WTC11 (cell line): ENCODE results near the gene POLD3. TPM values are rescaled to one million over a fixed set of nuclear protein-coding genes. Genes with fewer than 3 reads are reported as not detected.

Source experiments
- ATAC-seq: fragments of 200-7000 bp; cut with Tn5 transposase; 2 replicates; pipeline ENCODE4 v1.10.0; 2021; ENCODE audit warnings: mild to moderate bottlenecking, moderate library complexity
- CTCF ChIA-PET: fragments of 300-600 bp; sonication (Branson Sonifier 250); formaldehyde crosslinking; loops from one replicate; lab custom pipeline; 2021; ENCODE audit warnings: antibody characterized with exemption; lab: Charles Lee
- POLR2A ChIA-PET: fragments of 350-600 bp; sonication (Branson Sonifier 250); formaldehyde crosslinking; loops from one replicate; lab custom pipeline; 2021; ENCODE audit warnings: antibody characterized with exemption; lab: Charles Lee
- DNase-seq: peaks from one replicate; pipeline ENCODE4 v3.0.0; 2021; ENCODE audit warnings: low spot score
- H3K27ac Mint-ChIP-seq: 2 replicates; pipeline ENCODE4 v1.8.0; 2021; ENCODE audit warnings: mixed read lengths
- H3K27me3 Mint-ChIP-seq: 2 replicates; pipeline ENCODE4 v1.8.0; 2021; ENCODE audit warnings: low read depth, mild to moderate bottlenecking, moderate library complexity, mixed read lengths
- H3K36me3 Mint-ChIP-seq: 2 replicates; pipeline ENCODE4 v1.8.0; 2021; ENCODE audit warnings: mixed read lengths
- H3K4me1 Mint-ChIP-seq: 2 replicates; pipeline ENCODE4 v1.8.0; 2022; ENCODE audit warnings: mixed read lengths
- H3K4me3 Mint-ChIP-seq: 2 replicates; pipeline ENCODE4 v1.8.0; 2021; ENCODE audit warnings: mild to moderate bottlenecking, moderate library complexity, mixed read lengths
- H3K9me3 Mint-ChIP-seq: 2 replicates; pipeline ENCODE4 v1.8.0; 2021; ENCODE audit warnings: mixed read lengths
- ATF2 ChIP-seq: sonication (generic); formaldehyde crosslinking; IDR thresholded peaks from 2 replicates; pipeline ENCODE4 v1.8.1; 2022; ENCODE audit warnings: low read depth, missing genetic modification reagents, borderline replicate concordance
- CBFB ChIP-seq: sonication (generic); formaldehyde crosslinking; IDR thresholded peaks from 2 replicates; pipeline ENCODE4 v1.8.1; 2022; ENCODE audit warnings: mild to moderate bottlenecking, low read depth, missing genetic modification reagents
- CREB1 ChIP-seq: sonication (generic); formaldehyde crosslinking; IDR thresholded peaks from 2 replicates; pipeline ENCODE4 v1.8.0; 2023; ENCODE audit warnings: mild to moderate bottlenecking, missing genetic modification reagents
- E2F5 ChIP-seq: sonication (generic); formaldehyde crosslinking; IDR thresholded peaks from 2 replicates; pipeline ENCODE4 v1.8.1; 2022; ENCODE audit warnings: mild to moderate bottlenecking, moderate library complexity, missing genetic modification reagents
- ESRRA ChIP-seq: sonication (generic); formaldehyde crosslinking; IDR thresholded peaks from 2 replicates; pipeline ENCODE4 v1.8.1; 2022; ENCODE audit warnings: mild to moderate bottlenecking, missing genetic modification reagents, borderline replicate concordance
- ETV6 ChIP-seq: sonication (generic); formaldehyde crosslinking; IDR thresholded peaks from 2 replicates; pipeline ENCODE4 v1.8.1; 2022; ENCODE audit warnings: mild to moderate bottlenecking, missing genetic modification reagents
- JUN ChIP-seq: sonication (generic); formaldehyde crosslinking; IDR thresholded peaks from 2 replicates; pipeline ENCODE4 v1.8.0; 2023; ENCODE audit warnings: mild to moderate bottlenecking, missing genetic modification reagents
- MYBL2 ChIP-seq: sonication (generic); formaldehyde crosslinking; IDR thresholded peaks from 2 replicates; pipeline ENCODE4 v1.8.1; 2023; ENCODE audit warnings: mild to moderate bottlenecking, moderate library complexity, missing genetic modification reagents
- NR1H2 ChIP-seq: sonication (generic); formaldehyde crosslinking; IDR thresholded peaks from 2 replicates; pipeline ENCODE4 v1.9.0; 2021; ENCODE audit warnings: mild to moderate bottlenecking, moderate library complexity, missing genetic modification reagents
- NR3C1 ChIP-seq: sonication (generic); formaldehyde crosslinking; conservative IDR thresholded peaks from 2 replicates; pipeline ENCODE4 v1.8.1; 2023; ENCODE audit warnings: low read depth, mild to moderate bottlenecking, missing genetic modification reagents
- RORB ChIP-seq: fragments of 250-450 bp; sonication (Bioruptor Pico); IDR thresholded peaks from 2 replicates; pipeline ENCODE4 v1.9.0; 2021; ENCODE audit warnings: mild to moderate bottlenecking
- TEAD4 ChIP-seq: sonication (generic); formaldehyde crosslinking; IDR thresholded peaks from 2 replicates; pipeline ENCODE4 v1.8.0; 2022; ENCODE audit warnings: mild to moderate bottlenecking, missing genetic modification reagents
- USF2 ChIP-seq: sonication (generic); formaldehyde crosslinking; IDR thresholded peaks from 2 replicates; pipeline ENCODE4 v1.8.1; 2023; ENCODE audit warnings: mild to moderate bottlenecking, missing genetic modification reagents, moderate library complexity
- ZNF138 ChIP-seq: sonication (generic); formaldehyde crosslinking; conservative IDR thresholded peaks from 2 replicates; pipeline ENCODE4 v1.8.1; 2022; ENCODE audit warnings: mild to moderate bottlenecking, moderate library complexity, missing genetic modification reagents
- ZNF232 ChIP-seq: sonication (generic); formaldehyde crosslinking; IDR thresholded peaks from 2 replicates; pipeline ENCODE4 v1.8.0; 2022; ENCODE audit warnings: mild to moderate bottlenecking, missing genetic modification reagents
- ZNF263 ChIP-seq: sonication (generic); formaldehyde crosslinking; IDR thresholded peaks from 2 replicates; pipeline ENCODE4 v1.8.1; 2022; ENCODE audit warnings: low read depth, mild to moderate bottlenecking, moderate library complexity, missing genetic modification reagents
- ZNF396 ChIP-seq: fragments of 250-450 bp; sonication (Bioruptor Pico); IDR thresholded peaks from 2 replicates; pipeline ENCODE4 v1.8.0; 2021; ENCODE audit warnings: mild to moderate bottlenecking, moderate library complexity, borderline replicate concordance
- ZNF671 ChIP-seq: fragments of 250-450 bp; sonication (Bioruptor Pico); IDR thresholded peaks from 2 replicates; pipeline ENCODE4 v1.8.0; 2021; ENCODE audit warnings: mild to moderate bottlenecking
- total RNA-seq: library from RNA; stranded (reverse); gene quantifications from 3 replicates; pipeline ENCODE4 v1.2.3, GENCODE V29; 2021
- TF ChIP-seq, protein P1 (sequence below): fragments of 250-450 bp; sonication (Bioruptor Pico); IDR thresholded peaks from 2 replicates; pipeline ENCODE4 v1.9.0; 2021; ENCODE audit warnings: mild to moderate bottlenecking, borderline replicate concordance
- TF ChIP-seq, protein P2 (sequence below): sonication (generic); formaldehyde crosslinking; IDR thresholded peaks from 2 replicates; pipeline ENCODE4 v1.8.0; 2022; ENCODE audit warnings: mild to moderate bottlenecking, missing genetic modification reagents
- TF ChIP-seq, protein P3 (sequence below): sonication (generic); formaldehyde crosslinking; IDR thresholded peaks from 2 replicates; pipeline ENCODE4 v1.8.1; 2023; ENCODE audit warnings: mild to moderate bottlenecking, missing genetic modification reagents

Gene POLD3
- total RNA-seq, 1 experiment from 2014 or later = 24.1 TPM

DNA sequence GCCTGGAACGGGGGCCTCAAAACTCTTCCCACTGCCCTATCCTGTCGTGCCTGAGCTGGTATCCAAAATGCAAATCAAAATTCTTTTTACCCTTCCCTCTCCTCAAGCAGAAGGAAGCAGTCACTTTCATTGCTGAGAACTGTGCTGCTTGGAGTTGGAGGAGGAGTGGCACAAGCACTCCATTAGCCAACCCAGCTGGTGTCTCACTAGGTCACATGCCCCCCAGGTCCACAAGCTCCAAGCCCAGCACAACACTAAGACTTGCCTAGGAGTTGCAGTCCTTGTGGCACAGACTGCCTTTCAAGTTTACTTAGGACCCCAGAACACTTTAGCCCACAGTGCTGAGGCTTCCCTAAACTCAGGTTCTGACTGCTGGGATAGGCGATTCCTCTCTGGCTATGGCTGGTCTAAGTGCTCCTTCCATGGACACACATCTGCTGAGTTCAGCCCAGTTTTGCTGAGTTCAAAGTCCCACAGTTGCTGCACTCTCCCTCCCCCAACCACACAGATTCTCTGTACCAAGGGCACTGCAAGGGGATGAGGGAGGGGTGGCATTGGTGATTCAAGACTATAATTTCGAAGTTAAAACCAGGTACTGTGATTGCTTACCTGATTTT is 70.2 kb downstream of the POLD3 start:
- no peak for TF ChIP-seq ESRRA
- TF ChIP-seq USF2 = peak; percentile 55
- DNase-seq (no peak), ATAC-seq (peak; percentile 53)
- Mint-ChIP-seq H3K4me3 (no peak overlapping the region), H3K9me3 (peaks cover 33% of the 10 kb centered on the region), H3K27ac (peak overlapping the region; percentile 84), H3K4me1 (peaks cover 17% of the 10 kb centered on the region), H3K27me3 (no peaks in the 10 kb centered on the region), H3K36me3 (peaks cover 29% of the 10 kb centered on the region)
- CTCF ChIA-PET = no interaction called here
- POLR2A ChIA-PET = no interaction called here

GRCh38 chr11:74663315-74663714 is 70.9 kb downstream of the POLD3 start:
- Mint-ChIP-seq H3K27ac (no peak overlapping the region), H3K9me3 (peaks cover 28% of the 10 kb centered on the region), H3K36me3 (peaks cover 23% of the 10 kb centered on the region), H3K27me3 (no peaks in the 10 kb centered on the region), H3K4me1 (peaks cover 17% of the 10 kb centered on the region), H3K4me3 (no peak overlapping the region)
- no peak for TF ChIP-seq ZNF671 (CRISPR knock-in tag)
- TF ChIP-seq NR3C1 (CRISPR knock-in tag) = no peak
- no peak for TF ChIP-seq ZNF396 (CRISPR knock-in tag)
- TF ChIP-seq, protein P1, sequence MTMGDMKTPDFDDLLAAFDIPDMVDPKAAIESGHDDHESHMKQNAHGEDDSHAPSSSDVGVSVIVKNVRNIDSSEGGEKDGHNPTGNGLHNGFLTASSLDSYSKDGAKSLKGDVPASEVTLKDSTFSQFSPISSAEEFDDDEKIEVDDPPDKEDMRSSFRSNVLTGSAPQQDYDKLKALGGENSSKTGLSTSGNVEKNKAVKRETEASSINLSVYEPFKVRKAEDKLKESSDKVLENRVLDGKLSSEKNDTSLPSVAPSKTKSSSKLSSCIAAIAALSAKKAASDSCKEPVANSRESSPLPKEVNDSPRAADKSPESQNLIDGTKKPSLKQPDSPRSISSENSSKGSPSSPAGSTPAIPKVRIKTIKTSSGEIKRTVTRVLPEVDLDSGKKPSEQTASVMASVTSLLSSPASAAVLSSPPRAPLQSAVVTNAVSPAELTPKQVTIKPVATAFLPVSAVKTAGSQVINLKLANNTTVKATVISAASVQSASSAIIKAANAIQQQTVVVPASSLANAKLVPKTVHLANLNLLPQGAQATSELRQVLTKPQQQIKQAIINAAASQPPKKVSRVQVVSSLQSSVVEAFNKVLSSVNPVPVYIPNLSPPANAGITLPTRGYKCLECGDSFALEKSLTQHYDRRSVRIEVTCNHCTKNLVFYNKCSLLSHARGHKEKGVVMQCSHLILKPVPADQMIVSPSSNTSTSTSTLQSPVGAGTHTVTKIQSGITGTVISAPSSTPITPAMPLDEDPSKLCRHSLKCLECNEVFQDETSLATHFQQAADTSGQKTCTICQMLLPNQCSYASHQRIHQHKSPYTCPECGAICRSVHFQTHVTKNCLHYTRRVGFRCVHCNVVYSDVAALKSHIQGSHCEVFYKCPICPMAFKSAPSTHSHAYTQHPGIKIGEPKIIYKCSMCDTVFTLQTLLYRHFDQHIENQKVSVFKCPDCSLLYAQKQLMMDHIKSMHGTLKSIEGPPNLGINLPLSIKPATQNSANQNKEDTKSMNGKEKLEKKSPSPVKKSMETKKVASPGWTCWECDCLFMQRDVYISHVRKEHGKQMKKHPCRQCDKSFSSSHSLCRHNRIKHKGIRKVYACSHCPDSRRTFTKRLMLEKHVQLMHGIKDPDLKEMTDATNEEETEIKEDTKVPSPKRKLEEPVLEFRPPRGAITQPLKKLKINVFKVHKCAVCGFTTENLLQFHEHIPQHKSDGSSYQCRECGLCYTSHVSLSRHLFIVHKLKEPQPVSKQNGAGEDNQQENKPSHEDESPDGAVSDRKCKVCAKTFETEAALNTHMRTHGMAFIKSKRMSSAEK (CRISPR knock-in tag) = no peak
- no peak for TF ChIP-seq JUN (CRISPR knock-in tag)
- TF ChIP-seq ESRRA = no peak
- ChIA-PET CTCF (interaction anchor here (1.8 kb wide), 1 partner anchor 39 kb away, joined by 6 read pairs; no protein-coding TSS in a partner anchor), POLR2A (no interaction called here)
- ATAC-seq = no peak
- no peak for DNase-seq

- peaks cover 1% of the 10 kb centered on the region for H3K9me3 Mint-ChIP-seq
- ChIA-PET CTCF (interaction anchor here (1.0 to 6.1 kb wide), 4 partner anchors 14 to 70 kb away, joined by 3 to 32 read pairs (median 4); no protein-coding TSS in a partner anchor), POLR2A (no interaction called here)
- no peaks in the 10 kb centered on the region for H3K4me1 Mint-ChIP-seq
- no peak overlapping the region for H3K27ac Mint-ChIP-seq
- no peak for DNase-seq
- no peak for ATAC-seq
- no peaks in the 10 kb centered on the region for H3K27me3 Mint-ChIP-seq
- H3K4me3 Mint-ChIP-seq = no peak overlapping the region
- peaks cover under 1% of the 10 kb centered on the region for H3K36me3 Mint-ChIP-seq
- no peak for TF ChIP-seq ZNF138 (CRISPR knock-in tag)
- TF ChIP-seq NR1H2 (CRISPR knock-in tag) = no peak
- no peak for TF ChIP-seq TEAD4
- no peak for TF ChIP-seq ZNF263 (CRISPR knock-in tag)
- no peak for TF ChIP-seq CBFB (CRISPR knock-in tag)
- TF ChIP-seq E2F5 (CRISPR knock-in tag) = no peak
- TF ChIP-seq ZNF232 (CRISPR knock-in tag) = no peak
- TF ChIP-seq RORB = no peak
- no peak for TF ChIP-seq ETV6
- TF ChIP-seq, protein P2, sequence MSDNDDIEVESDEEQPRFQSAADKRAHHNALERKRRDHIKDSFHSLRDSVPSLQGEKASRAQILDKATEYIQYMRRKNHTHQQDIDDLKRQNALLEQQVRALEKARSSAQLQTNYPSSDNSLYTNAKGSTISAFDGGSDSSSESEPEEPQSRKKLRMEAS (CRISPR knock-in tag) = no peak
- no peak for TF ChIP-seq MYBL2 (CRISPR knock-in tag)
- no peak for TF ChIP-seq CREB1
- no peak for TF ChIP-seq ATF2
- TF ChIP-seq, protein P3, sequence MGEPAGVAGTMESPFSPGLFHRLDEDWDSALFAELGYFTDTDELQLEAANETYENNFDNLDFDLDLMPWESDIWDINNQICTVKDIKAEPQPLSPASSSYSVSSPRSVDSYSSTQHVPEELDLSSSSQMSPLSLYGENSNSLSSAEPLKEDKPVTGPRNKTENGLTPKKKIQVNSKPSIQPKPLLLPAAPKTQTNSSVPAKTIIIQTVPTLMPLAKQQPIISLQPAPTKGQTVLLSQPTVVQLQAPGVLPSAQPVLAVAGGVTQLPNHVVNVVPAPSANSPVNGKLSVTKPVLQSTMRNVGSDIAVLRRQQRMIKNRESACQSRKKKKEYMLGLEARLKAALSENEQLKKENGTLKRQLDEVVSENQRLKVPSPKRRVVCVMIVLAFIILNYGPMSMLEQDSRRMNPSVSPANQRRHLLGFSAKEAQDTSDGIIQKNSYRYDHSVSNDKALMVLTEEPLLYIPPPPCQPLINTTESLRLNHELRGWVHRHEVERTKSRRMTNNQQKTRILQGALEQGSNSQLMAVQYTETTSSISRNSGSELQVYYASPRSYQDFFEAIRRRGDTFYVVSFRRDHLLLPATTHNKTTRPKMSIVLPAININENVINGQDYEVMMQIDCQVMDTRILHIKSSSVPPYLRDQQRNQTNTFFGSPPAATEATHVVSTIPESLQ (CRISPR knock-in tag) = no peak
Observed at GRCh38 chr11:74669211-74670160, 77.1 kb downstream of the POLD3 start.
